H1 (cell line): ENCODE results near the gene NECAB3.
A peak's percentile ranks its signal among the peaks of the same experiment; 100 is the strongest.

Source experiments
- CHD2 ChIP-seq: IDR thresholded peaks from 2 replicates; pipeline ENCODE4 v1.6.1; 2012; ENCODE audit warnings: low read length, improper control_type of control experiment
- CTCF ChIP-seq, 3 experiments: IDR thresholded peaks; 1 replicate in 2 of 3; 2 replicates in 1 of 3; pipeline versions ENCODE4 v1.5.1 to v1.6.1; 2011; ENCODE audit warnings: low read length in 3 of 3, mild to moderate bottlenecking in 3 of 3, inconsistent platforms in 2 of 3, low read depth in 1 of 3, moderate library complexity in 1 of 3; ENCODE audit not compliant: insufficient read depth in 1 of 3; ENCODE audit errors: control extremely low read depth in 1 of 3
- GABPA ChIP-seq: IDR thresholded peaks from 2 replicates; pipeline ENCODE4 v1.6.1; 2011; ENCODE audit warnings: mild to moderate bottlenecking, low read length, moderate library complexity, borderline replicate concordance; ENCODE audit not compliant: insufficient read depth
- MAFK ChIP-seq: IDR thresholded peaks from 2 replicates; pipeline ENCODE4 v1.6.1; 2012; ENCODE audit warnings: low read depth, mild to moderate bottlenecking, improper control_type of control experiment, low read length
- POLR2A ChIP-seq, 2 experiments: IDR thresholded peaks; 1 replicate in 1 of 2; 2 replicates in 1 of 2; pipeline ENCODE4 v1.6.1; 2011; ENCODE audit warnings: low read depth in 2 of 2, low read length in 2 of 2, mild to moderate bottlenecking in 2 of 2; ENCODE audit errors: control extremely low read depth in 1 of 2

- no peak for TF ChIP-seq CTCF (IDR thresholded peaks at IDR 0.05; ENCODE audit: control extremely low read depth in 1 of 3, insufficient read depth in 1 of 3, low read depth in 1 of 3, low read length in 3 of 3)
- TF ChIP-seq MAFK, result no peak
- TF ChIP-seq GABPA, result no peak
- TF ChIP-seq POLR2A (IDR thresholded peaks at IDR 0.05; ENCODE audit: control extremely low read depth in 1 of 2, low read depth in 2 of 2, low read length in 2 of 2), result peak in 1 of 2 experiments; percentile 14; a peak in 1 of 3 replicates
- no peak for TF ChIP-seq CHD2
Observed at GRCh38 chr20:33679758-33680485, 5.7 kb upstream of the NECAB3 start.
